WTC11 (cell line): Measurements from ENCODE around the gene PIWIL1. TPM values are rescaled to one million over a fixed set of nuclear protein-coding genes. Genes with fewer than 3 reads are reported as not detected.

Experiments used
- ATAC-seq: fragments of 200-7000 bp; cut with Tn5 transposase; 2 replicates; pipeline ENCODE4 v1.10.0; 2021; ENCODE audit warnings: mild to moderate bottlenecking, moderate library complexity
- Bru-seq: library from RNA; stranded (reverse); fragments of 400-500 nt; gene quantifications from one replicate; lab custom pipeline; 2021; lab: Mats Ljungman, UMichigan
- CTCF ChIA-PET: fragments of 300-600 bp; sonication (Branson Sonifier 250); formaldehyde crosslinking; loops from one replicate; lab custom pipeline; 2021; ENCODE audit warnings: antibody characterized with exemption; lab: Charles Lee
- POLR2A ChIA-PET: fragments of 350-600 bp; sonication (Branson Sonifier 250); formaldehyde crosslinking; loops from one replicate; lab custom pipeline; 2021; ENCODE audit warnings: antibody characterized with exemption; lab: Charles Lee
- DNase-seq: peaks from one replicate; pipeline ENCODE4 v3.0.0; 2021; ENCODE audit warnings: low spot score
- H3K27ac Mint-ChIP-seq: 2 replicates; pipeline ENCODE4 v1.8.0; 2021; ENCODE audit warnings: mixed read lengths
- H3K27me3 Mint-ChIP-seq: 2 replicates; pipeline ENCODE4 v1.8.0; 2021; ENCODE audit warnings: low read depth, mild to moderate bottlenecking, moderate library complexity, mixed read lengths
- H3K36me3 Mint-ChIP-seq: 2 replicates; pipeline ENCODE4 v1.8.0; 2021; ENCODE audit warnings: mixed read lengths
- H3K4me1 Mint-ChIP-seq: 2 replicates; pipeline ENCODE4 v1.8.0; 2022; ENCODE audit warnings: mixed read lengths
- H3K4me3 Mint-ChIP-seq: 2 replicates; pipeline ENCODE4 v1.8.0; 2021; ENCODE audit warnings: mild to moderate bottlenecking, moderate library complexity, mixed read lengths
- H3K9me3 Mint-ChIP-seq: 2 replicates; pipeline ENCODE4 v1.8.0; 2021; ENCODE audit warnings: mixed read lengths
- ATF1 ChIP-seq: sonication (generic); formaldehyde crosslinking; IDR thresholded peaks from 2 replicates; pipeline ENCODE4 v1.8.1; 2023; ENCODE audit warnings: mild to moderate bottlenecking, moderate library complexity, missing genetic modification reagents
- CREM ChIP-seq: sonication (generic); formaldehyde crosslinking; IDR thresholded peaks from 2 replicates; pipeline ENCODE4 v1.8.1; 2022; ENCODE audit warnings: mild to moderate bottlenecking, missing genetic modification reagents, moderate library complexity
- ELF4 ChIP-seq: sonication (generic); formaldehyde crosslinking; IDR thresholded peaks from 2 replicates; pipeline ENCODE4 v1.8.1; 2022; ENCODE audit warnings: low read depth, mild to moderate bottlenecking, moderate library complexity, missing genetic modification reagents
- FOXK1 ChIP-seq: sonication (generic); formaldehyde crosslinking; IDR thresholded peaks from 2 replicates; pipeline ENCODE4 v1.8.0; 2022; ENCODE audit warnings: mild to moderate bottlenecking, moderate library complexity, missing genetic modification reagents
- FOXP4 ChIP-seq: sonication (generic); formaldehyde crosslinking; IDR thresholded peaks from 2 replicates; pipeline ENCODE4 v1.8.0; 2022; ENCODE audit warnings: mild to moderate bottlenecking, missing genetic modification reagents
- GABPB1 ChIP-seq: sonication (generic); formaldehyde crosslinking; IDR thresholded peaks from 2 replicates; pipeline ENCODE4 v1.8.1; 2023; ENCODE audit warnings: mild to moderate bottlenecking, missing genetic modification reagents
- GRHL2 ChIP-seq: fragments of 250-450 bp; sonication (Bioruptor Pico); IDR thresholded peaks from 2 replicates; pipeline ENCODE4 v1.8.0; 2022; ENCODE audit warnings: mild to moderate bottlenecking, moderate library complexity; ENCODE audit not compliant: insufficient replicate concordance, severe bottlenecking
- NFE2L1 ChIP-seq: sonication (generic); formaldehyde crosslinking; IDR thresholded peaks from 2 replicates; pipeline ENCODE4 v1.8.1; 2023; ENCODE audit warnings: missing genetic modification reagents
- RORB ChIP-seq: fragments of 250-450 bp; sonication (Bioruptor Pico); IDR thresholded peaks from 2 replicates; pipeline ENCODE4 v1.9.0; 2021; ENCODE audit warnings: mild to moderate bottlenecking
- SMAD4 ChIP-seq: sonication (generic); formaldehyde crosslinking; IDR thresholded peaks from 2 replicates; pipeline ENCODE4 v1.8.0; 2022; ENCODE audit warnings: mild to moderate bottlenecking, missing genetic modification reagents
- TEAD4 ChIP-seq: sonication (generic); formaldehyde crosslinking; IDR thresholded peaks from 2 replicates; pipeline ENCODE4 v1.8.0; 2022; ENCODE audit warnings: mild to moderate bottlenecking, missing genetic modification reagents
- ZBTB21 ChIP-seq: sonication (generic); formaldehyde crosslinking; IDR thresholded peaks from 2 replicates; pipeline ENCODE4 v1.8.1; 2023; ENCODE audit warnings: mild to moderate bottlenecking, missing genetic modification reagents, borderline replicate concordance
- ZNF396 ChIP-seq: fragments of 250-450 bp; sonication (Bioruptor Pico); IDR thresholded peaks from 2 replicates; pipeline ENCODE4 v1.8.0; 2021; ENCODE audit warnings: mild to moderate bottlenecking, moderate library complexity, borderline replicate concordance
- ZNF416 ChIP-seq: fragments of 250-450 bp; sonication (Bioruptor Pico); IDR thresholded peaks from 2 replicates; pipeline ENCODE4 v1.9.0; 2021; ENCODE audit warnings: mild to moderate bottlenecking, inconsistent platforms
- long read RNA-seq, 3 experiments: library from RNA in 1 of 3; library from capped mRNA in 1 of 3; library from polyadenylated mRNA in 1 of 3; unstranded in 2 of 3; stranded (forward) in 1 of 3; transcript quantifications; one replicate each; pipeline ENCODE4 v2.0.0, GENCODE V29; 2021
- total RNA-seq: library from RNA; stranded (reverse); gene quantifications from 3 replicates; pipeline ENCODE4 v1.2.3, GENCODE V29; 2021
- TF ChIP-seq, protein P1 (sequence below): fragments of 250-450 bp; sonication (Bioruptor Pico); IDR thresholded peaks from 2 replicates; pipeline ENCODE4 v1.9.0; 2021; ENCODE audit warnings: mild to moderate bottlenecking
- TF ChIP-seq, protein P2 (sequence below): sonication (generic); formaldehyde crosslinking; IDR thresholded peaks from 2 replicates; pipeline ENCODE4 v1.8.0; 2022; ENCODE audit warnings: mild to moderate bottlenecking, missing genetic modification reagents
- TF ChIP-seq, protein P3 (sequence below): sonication (generic); formaldehyde crosslinking; IDR thresholded peaks from 2 replicates; pipeline ENCODE4 v1.8.1; 2022; ENCODE audit warnings: missing genetic modification reagents, borderline replicate concordance
- TF ChIP-seq, protein P4 (sequence below): fragments of 250-450 bp; sonication (Bioruptor Pico); IDR thresholded peaks from 2 replicates; pipeline ENCODE4 v2.1.2; 2022; ENCODE audit warnings: mild to moderate bottlenecking, moderate library complexity

The PIWIL1 gene
- total RNA-seq (not detected in 3 replicates), Bru-seq, nascent RNA (percentile 3 among the genes with signal in this experiment)
- long read RNA-seq, experiment 1, result 0 reads
- long read RNA-seq, experiment 2, result 0 reads
- long read RNA-seq, experiment 3, result 0 reads

- Mint-ChIP-seq H3K4me1 (peaks cover 6% of the 10 kb centered on the region; the same call in 1 of the 2 replicates), H3K9me3 (peaks cover 47% of the 10 kb centered on the region), H3K27me3 (peaks cover 26% of the 10 kb centered on the region)
- no peak for DNase-seq
- POLR2A ChIA-PET, result no interaction called here
- CTCF ChIA-PET, result interaction anchor here (0.6 to 1.4 kb wide), 2 partner anchors 129 to 410 kb away, joined by 3 to 4 read pairs; no protein-coding TSS in a partner anchor
- ATAC-seq, result peak; percentile 36; the same call in 1 of the 2 replicates
- TF ChIP-seq, protein P1, sequence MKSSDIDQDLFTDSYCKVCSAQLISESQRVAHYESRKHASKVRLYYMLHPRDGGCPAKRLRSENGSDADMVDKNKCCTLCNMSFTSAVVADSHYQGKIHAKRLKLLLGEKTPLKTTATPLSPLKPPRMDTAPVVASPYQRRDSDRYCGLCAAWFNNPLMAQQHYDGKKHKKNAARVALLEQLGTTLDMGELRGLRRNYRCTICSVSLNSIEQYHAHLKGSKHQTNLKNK (CRISPR knock-in tag), result no peak
- TF ChIP-seq, protein P2, sequence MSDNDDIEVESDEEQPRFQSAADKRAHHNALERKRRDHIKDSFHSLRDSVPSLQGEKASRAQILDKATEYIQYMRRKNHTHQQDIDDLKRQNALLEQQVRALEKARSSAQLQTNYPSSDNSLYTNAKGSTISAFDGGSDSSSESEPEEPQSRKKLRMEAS (CRISPR knock-in tag), result no peak
- TF ChIP-seq, protein P3, sequence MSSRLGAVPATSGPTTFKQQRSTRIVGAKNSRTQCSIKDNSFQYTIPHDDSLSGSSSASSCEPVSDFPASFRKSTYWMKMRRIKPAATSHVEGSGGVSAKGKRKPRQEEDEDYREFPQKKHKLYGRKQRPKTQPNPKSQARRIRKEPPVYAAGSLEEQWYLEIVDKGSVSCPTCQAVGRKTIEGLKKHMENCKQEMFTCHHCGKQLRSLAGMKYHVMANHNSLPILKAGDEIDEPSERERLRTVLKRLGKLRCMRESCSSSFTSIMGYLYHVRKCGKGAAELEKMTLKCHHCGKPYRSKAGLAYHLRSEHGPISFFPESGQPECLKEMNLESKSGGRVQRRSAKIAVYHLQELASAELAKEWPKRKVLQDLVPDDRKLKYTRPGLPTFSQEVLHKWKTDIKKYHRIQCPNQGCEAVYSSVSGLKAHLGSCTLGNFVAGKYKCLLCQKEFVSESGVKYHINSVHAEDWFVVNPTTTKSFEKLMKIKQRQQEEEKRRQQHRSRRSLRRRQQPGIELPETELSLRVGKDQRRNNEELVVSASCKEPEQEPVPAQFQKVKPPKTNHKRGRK, result no peak
- TF ChIP-seq ZNF396 (CRISPR knock-in tag), result no peak
- TF ChIP-seq GRHL2 (CRISPR knock-in tag), result no peak
- no peak for TF ChIP-seq CREM (CRISPR knock-in tag)
- TF ChIP-seq FOXK1 (CRISPR knock-in tag), result no peak
- TF ChIP-seq ELF4 (CRISPR knock-in tag), result no peak
- no peak for TF ChIP-seq ZBTB21 (CRISPR knock-in tag)
- no peak for TF ChIP-seq SMAD4 (CRISPR knock-in tag)
- TF ChIP-seq FOXP4 (CRISPR knock-in tag), result no peak
- TF ChIP-seq NFE2L1, result no peak
- TF ChIP-seq, all 79 proteins: peak for 0
- Mint-ChIP-seq H3K4me3 (no peak within 1 kb of the TSS), H3K27ac (no peak within 1 kb of the TSS), H3K36me3 (peaks cover 39% of the 10 kb centered on the region)
These were observed at the start of gene PIWIL1 for GRCh38 chr12:130337488-130338303. PIWIL1 (plus strand) TSS chr12:130337887; CDS start chr12:130342592, 4,705 bp downstream.

DNA sequence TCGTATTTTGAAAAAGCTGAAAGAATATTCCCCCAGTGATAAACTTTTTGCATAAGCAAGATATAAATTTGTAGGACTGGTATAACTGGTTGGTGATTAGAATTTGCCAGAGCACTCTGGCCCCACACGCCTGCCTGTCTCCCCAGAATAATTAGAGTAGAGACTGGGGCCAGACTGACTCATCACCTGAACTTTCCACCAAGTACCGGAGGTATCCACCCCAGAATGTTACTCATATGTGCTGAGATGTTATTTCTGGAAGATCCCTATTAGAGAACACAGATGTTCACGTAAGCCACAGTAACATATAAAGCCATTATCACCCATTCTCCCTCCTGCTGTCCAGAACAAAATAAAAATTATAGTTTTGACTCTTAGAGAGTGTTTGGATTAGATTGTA lies 49.5 kb upstream of the PIWIL1 start:
- Mint-ChIP-seq H3K36me3 (peaks cover 50% of the 10 kb centered on the region), H3K9me3 (peaks cover 84% of the 10 kb centered on the region), H3K27ac (no peak overlapping the region), H3K4me1 (no peaks in the 10 kb centered on the region), H3K4me3 (no peak overlapping the region), H3K27me3 (peaks cover 22% of the 10 kb centered on the region)
- ATAC-seq, result no peak
- no peak for TF ChIP-seq ATF1 (CRISPR knock-in tag)
- no peak for TF ChIP-seq ZNF416 (CRISPR knock-in tag)
- TF ChIP-seq, protein P4, sequence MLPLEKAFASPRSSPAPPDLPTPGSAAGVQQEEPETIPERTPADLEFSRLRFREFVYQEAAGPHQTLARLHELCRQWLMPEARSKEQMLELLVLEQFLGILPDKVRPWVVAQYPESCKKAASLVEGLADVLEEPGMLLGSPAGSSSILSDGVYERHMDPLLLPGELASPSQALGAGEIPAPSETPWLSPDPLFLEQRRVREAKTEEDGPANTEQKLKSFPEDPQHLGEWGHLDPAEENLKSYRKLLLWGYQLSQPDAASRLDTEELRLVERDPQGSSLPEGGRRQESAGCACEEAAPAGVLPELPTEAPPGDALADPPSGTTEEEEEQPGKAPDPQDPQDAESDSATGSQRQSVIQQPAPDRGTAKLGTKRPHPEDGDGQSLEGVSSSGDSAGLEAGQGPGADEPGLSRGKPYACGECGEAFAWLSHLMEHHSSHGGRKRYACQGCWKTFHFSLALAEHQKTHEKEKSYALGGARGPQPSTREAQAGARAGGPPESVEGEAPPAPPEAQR (CRISPR knock-in tag), result no peak
- TF ChIP-seq RORB (CRISPR knock-in tag), result no peak
- no peak for TF ChIP-seq GABPB1
- no peak for TF ChIP-seq TEAD4
- DNase-seq, result no peak
- CTCF ChIA-PET, result no interaction called here
- POLR2A ChIA-PET, result no interaction called here
